ENCODE data around the gene HES7. TPM values are rescaled to one million over a fixed set of nuclear protein-coding genes. Genes with fewer than 3 reads are reported as not detected.
"Not testable (repeated sequence)": the region's sequence is repeated elsewhere in the genome, so short reads cannot be mapped to it uniquely, and the experiment has no call there.

HES7 gene
- polyA plus RNA-seq, 1 of the 3 experiments (the other 2 are of a cell fraction), result 1.2 TPM

- TF ChIP-seq, protein P1, sequence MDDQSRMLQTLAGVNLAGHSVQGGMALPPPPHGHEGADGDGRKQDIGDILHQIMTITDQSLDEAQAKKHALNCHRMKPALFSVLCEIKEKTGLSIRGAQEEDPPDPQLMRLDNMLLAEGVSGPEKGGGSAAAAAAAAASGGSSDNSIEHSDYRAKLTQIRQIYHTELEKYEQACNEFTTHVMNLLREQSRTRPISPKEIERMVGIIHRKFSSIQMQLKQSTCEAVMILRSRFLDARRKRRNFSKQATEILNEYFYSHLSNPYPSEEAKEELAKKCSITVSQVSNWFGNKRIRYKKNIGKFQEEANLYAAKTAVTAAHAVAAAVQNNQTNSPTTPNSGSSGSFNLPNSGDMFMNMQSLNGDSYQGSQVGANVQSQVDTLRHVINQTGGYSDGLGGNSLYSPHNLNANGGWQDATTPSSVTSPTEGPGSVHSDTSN (IDR thresholded peaks at IDR 0.05), result peak; percentile 81
- no peak for TF ChIP-seq SMC3 (IDR thresholded peaks at IDR 0.05; ENCODE audit: low read depth, low read length)
- no peak for TF ChIP-seq USF2 (IDR thresholded peaks at IDR 0.05; ENCODE audit: borderline replicate concordance, low read depth, low read length)
- TF ChIP-seq, protein P2, sequence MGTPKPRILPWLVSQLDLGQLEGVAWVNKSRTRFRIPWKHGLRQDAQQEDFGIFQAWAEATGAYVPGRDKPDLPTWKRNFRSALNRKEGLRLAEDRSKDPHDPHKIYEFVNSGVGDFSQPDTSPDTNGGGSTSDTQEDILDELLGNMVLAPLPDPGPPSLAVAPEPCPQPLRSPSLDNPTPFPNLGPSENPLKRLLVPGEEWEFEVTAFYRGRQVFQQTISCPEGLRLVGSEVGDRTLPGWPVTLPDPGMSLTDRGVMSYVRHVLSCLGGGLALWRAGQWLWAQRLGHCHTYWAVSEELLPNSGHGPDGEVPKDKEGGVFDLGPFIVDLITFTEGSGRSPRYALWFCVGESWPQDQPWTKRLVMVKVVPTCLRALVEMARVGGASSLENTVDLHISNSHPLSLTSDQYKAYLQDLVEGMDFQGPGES (IDR thresholded peaks at IDR 0.05; ENCODE audit: low read depth, low read length), result no peak
- TF ChIP-seq MEF2A (IDR thresholded peaks at IDR 0.05; ENCODE audit: borderline replicate concordance, low read depth), result 0 out of 2 replicates have a peak, but pooled peaks have one; percentile 40
- TF ChIP-seq, protein P3, sequence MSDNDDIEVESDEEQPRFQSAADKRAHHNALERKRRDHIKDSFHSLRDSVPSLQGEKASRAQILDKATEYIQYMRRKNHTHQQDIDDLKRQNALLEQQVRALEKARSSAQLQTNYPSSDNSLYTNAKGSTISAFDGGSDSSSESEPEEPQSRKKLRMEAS (IDR thresholded peaks at IDR 0.05; ENCODE audit: low read depth), result peak; percentile 9; the same call in 1 of the 2 replicates
- peak; percentile 55 for TF ChIP-seq TCF12 (IDR thresholded peaks at IDR 0.05)
- TF ChIP-seq REST (IDR thresholded peaks at IDR 0.05; ENCODE audit: low read depth, low read length), result peak; percentile 78
- TF ChIP-seq JUND (IDR thresholded peaks at IDR 0.05), result peak; percentile 86
- TF ChIP-seq NFIC (IDR thresholded peaks at IDR 0.05; ENCODE audit: borderline replicate concordance), result 0 out of 2 replicates have a peak, but pooled peaks have one; percentile 5
- peak; percentile 94 for TF ChIP-seq ZBTB33 (IDR thresholded peaks at IDR 0.05; ENCODE audit: borderline replicate concordance, low read depth)
- TF ChIP-seq, protein P4, sequence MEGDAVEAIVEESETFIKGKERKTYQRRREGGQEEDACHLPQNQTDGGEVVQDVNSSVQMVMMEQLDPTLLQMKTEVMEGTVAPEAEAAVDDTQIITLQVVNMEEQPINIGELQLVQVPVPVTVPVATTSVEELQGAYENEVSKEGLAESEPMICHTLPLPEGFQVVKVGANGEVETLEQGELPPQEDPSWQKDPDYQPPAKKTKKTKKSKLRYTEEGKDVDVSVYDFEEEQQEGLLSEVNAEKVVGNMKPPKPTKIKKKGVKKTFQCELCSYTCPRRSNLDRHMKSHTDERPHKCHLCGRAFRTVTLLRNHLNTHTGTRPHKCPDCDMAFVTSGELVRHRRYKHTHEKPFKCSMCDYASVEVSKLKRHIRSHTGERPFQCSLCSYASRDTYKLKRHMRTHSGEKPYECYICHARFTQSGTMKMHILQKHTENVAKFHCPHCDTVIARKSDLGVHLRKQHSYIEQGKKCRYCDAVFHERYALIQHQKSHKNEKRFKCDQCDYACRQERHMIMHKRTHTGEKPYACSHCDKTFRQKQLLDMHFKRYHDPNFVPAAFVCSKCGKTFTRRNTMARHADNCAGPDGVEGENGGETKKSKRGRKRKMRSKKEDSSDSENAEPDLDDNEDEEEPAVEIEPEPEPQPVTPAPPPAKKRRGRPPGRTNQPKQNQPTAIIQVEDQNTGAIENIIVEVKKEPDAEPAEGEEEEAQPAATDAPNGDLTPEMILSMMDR (IDR thresholded peaks at IDR 0.05), result no peak
These were observed 49.4 kb upstream of the HES7 start (continued) for GRCh38 chr17:8173056-8173870.

DNA sequence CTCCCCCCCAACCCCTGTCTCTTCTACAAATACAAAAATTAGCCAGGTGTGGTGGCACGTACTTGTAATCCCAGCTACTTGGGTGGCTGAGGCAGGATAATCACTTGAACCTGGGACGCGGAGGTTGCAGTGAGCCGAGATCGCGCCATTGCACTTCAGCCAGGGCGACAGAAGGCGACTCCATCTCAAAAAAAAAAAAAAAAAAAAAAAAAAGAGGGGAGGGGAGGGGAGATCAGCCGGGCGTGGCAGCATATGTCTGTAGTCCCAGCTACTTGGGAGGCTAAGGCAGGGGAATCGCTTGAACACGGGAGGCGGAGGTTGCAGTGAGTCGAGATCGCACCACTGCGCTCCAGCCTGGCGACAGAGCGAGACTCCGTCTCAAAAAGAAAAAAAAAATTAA lies 46.3 kb upstream of the HES7 start:
- CTCF ChIA-PET, result interaction anchor here (0.9 kb wide), 1 partner anchor 11 kb away, joined by 3 read pairs; no protein-coding TSS in a partner anchor
- H3F3A ChIP-seq (replicated peaks; ENCODE audit: insufficient read depth), result peaks cover 32% of the 10 kb centered on the region
- H3K27ac ChIP-seq (ENCODE audit: low read depth in 2 of 2, low read length in 1 of 2); DNase-seq; H3K4me3 ChIP-seq (ENCODE audit: low read depth in 2 of 2, low read length in 1 of 2); H3K9me3 ChIP-seq; H3K79me2 ChIP-seq (ENCODE audit: insufficient read depth); H3K9me2 ChIP-seq; H3K9ac ChIP-seq; H3K27me3 ChIP-seq (ENCODE audit: insufficient read depth); H2AFZ ChIP-seq (ENCODE audit: low read depth); H3K36me3 ChIP-seq (replicated peaks in 1 of 2; ENCODE audit: control insufficient read depth in 1 of 2, insufficient read depth in 2 of 2, low read length in 1 of 2); H3K4me2 ChIP-seq; H4K20me1 ChIP-seq (ENCODE audit: insufficient read depth); POLR2A ChIA-PET: not testable (repeated sequence)
- 94% methylated on average over 19 of the region's 19 CpGs for WGBS (ENCODE audit: low lambda C conversion rate)
- H3K4me1 ChIP-seq (ENCODE audit: control insufficient read depth in 1 of 2, insufficient read depth in 2 of 2, low read depth in 1 of 2, low read length in 1 of 2), result peaks cover 3 to 13% of the 10 kb centered on the region in 2 experiments; a peak in 1 of 4 replicates

All from SK-N-SH (cell line).